GM12874 (cell line): ENCODE results near the gene ASXL1.

Experiments used
- CTCF ChIP-seq: IDR thresholded peaks from 2 replicates; pipeline ENCODE4 v1.5.1; 2011; ENCODE audit warnings: low read depth, mild to moderate bottlenecking, control low read depth, low read length, moderate library complexity; ENCODE audit not compliant: insufficient read depth

The ASXL1 gene

GRCh38 chr20:32429745-32430360, 71.7 kb downstream of the ASXL1 start:
- no peak for TF ChIP-seq CTCF

GRCh38 chr20:32431457-32431856, 73.3 kb downstream of the ASXL1 start:
- TF ChIP-seq CTCF, result no peak

- TF ChIP-seq CTCF, result no peak
These were observed 74.1 kb downstream of the ASXL1 start for GRCh38 chr20:32432277-32432676.

- TF ChIP-seq CTCF, result no peak
These were observed 75.3 kb downstream of the ASXL1 start for GRCh38 chr20:32433311-32434021.

- TF ChIP-seq CTCF, result no peak
These were observed 76.3 kb downstream of the ASXL1 start for GRCh38 chr20:32434434-32434833.

GRCh38 chr20:32435449-32436107, 77.4 kb downstream of the ASXL1 start:
- no peak for TF ChIP-seq CTCF

GRCh38 chr20:32436142-32436861, 78.2 kb downstream of the ASXL1 start:
- no peak for TF ChIP-seq CTCF
